GM21529 (cell line): ENCODE data around the gene MT1E.
"Not testable (repeated sequence)": the region's sequence is repeated elsewhere in the genome, so short reads cannot be mapped to it uniquely, and the experiment has no call there.

Source experiments
- ATAC-seq: cut with Tn5 transposase; IDR thresholded peaks from one replicate; pipeline ENCODE4 v1.9.1; 2021; ENCODE audit not compliant: unreplicated experiment

MT1E gene

DNA sequence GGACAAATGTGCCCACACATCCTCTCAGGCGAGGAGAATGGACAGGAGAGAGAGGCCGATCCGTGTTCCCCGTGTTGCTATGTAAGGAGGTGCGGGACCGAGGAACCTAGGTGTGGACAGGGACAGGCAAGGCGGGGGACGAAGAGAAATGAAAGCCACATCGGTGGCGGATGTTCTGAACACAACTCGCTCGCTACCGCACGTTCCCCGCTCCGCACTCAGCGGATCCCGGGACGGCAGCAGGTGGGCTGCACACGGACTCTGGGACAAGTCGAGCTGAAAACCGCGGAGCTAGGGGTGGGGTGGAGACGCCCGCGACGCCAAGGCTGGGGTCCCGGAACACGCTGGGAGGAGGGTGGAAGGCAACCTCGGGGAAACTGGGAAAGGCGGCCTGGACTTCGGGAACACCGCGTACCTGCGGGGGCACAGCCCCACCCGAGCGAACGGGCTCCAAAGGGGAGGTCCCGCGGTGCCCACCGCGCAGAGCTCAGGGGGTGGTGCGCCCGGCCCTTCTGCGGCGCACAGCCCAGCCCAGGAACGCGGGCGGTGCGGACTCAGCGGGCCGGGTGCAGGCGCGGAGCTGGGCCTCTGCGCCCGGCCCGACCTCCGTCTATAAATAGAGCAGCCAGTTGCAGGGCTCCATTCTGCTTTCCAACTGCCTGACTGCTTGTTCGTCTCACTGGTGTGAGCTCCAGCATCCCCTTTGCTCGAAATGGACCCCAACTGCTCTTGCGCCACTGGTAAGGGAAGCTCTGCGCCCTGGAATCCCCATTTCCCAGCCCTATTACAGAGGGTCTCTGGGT lies at the start of gene MT1E:
MT1E (plus strand) TSS at position 642 of the 803 bp plus-strand sequence; CDS start at position 713, 71 bp downstream.
- no peak for ATAC-seq

DNA sequence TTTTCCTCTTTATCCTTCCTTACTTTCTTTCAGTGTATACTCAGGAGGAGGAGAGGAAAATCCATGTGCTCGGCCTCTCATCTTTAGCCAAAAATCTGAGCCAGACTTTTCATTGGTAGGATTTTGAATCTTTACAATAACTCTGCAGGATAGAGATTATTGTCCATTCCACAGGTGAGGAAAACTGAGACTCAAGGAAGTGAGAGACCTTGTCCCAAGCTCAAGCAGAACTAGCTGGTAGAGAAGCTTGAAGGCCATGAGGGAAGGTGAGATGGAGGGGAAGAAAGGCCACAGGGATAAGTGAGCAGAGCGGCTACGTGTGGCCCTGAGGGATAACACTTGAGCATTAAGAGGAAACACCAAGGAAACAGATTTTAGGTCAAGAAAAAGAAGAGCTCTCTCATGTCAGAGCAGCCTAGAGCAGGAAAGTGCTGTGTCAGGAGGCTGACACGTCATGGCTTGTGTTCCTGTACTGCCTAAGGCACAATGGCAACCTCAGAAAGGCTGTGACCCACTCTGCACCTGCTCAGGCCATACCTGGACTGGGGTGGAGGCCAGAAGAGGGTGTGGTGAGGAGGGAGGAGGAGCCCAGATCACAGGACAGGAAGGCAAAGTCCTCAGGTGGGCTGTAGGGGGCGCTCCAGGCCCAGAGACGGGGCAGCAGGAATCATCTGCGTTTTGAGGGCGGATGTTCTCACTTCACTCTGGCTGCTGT lies 48.8 kb upstream of the MT1E start:
- ATAC-seq, result peak; percentile 95

DNA sequence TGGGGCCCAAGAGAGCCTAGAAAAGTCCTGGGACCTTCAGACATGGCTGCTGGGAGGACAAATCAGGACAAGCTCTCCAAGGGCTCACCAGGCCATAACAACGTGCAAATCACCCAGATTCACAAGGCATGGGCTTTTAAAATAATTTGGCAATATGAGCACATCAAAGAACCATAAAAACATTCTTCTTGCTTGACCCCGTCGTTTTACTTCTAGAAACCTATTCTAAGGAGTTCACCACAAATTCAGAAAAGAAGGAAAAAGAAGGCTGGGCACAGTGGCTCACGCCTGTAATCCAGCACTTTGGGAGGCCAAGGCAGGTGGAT lies 48.3 kb upstream of the MT1E start:
- ATAC-seq, result no peak

DNA sequence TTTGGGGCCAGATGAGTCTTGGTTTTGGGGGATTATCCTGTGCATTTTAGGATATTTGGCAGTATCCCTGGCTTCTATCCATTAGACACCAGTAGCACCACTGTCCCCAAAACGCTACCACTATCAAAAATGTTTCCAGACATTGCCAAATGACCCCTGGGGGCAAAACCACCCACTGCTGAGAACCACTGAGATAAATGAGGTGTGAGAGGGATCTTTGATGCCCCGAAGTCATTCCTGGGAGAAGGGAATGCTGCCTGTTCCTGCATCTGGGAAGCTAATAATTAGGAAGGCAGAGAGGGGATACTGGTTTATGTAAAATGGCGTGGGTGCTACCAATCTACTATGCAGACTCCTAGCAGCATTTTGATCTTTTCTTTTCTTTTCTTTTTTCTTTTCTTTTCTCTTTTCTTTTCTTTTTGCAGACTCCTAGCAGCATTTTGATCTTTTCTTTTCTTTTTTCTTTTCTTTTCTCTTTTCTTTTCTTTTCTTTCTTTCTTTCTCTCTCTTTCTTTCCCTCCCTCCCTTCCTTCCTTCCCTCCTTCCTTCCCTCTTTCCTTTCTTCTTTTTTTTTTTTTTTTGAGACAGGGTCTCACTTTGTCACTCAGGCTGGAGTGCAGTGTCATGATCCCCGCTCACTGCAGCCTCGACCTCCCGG lies 45.1 kb upstream of the MT1E start:
- no peak for ATAC-seq

DNA sequence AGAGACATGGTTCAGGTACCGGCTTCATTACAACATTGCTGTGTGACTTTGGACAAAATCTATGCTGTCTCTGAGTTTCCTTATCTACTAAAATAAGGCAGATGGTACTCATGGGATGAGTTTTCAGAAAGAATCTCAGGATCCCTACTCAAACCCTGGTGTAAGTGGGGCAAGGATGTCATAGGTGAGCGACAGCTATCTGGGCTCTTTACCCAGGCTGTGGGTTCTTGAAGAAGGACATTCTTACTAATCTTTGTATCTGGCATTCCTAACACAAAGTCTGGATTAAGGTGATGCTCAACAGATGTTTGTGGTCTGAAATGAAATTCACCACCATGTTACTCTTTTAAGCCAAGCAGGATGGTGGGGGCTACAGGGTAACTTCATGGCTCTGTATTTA lies 42.7 kb upstream of the MT1E start:
- ATAC-seq, result not testable (repeated sequence)

DNA sequence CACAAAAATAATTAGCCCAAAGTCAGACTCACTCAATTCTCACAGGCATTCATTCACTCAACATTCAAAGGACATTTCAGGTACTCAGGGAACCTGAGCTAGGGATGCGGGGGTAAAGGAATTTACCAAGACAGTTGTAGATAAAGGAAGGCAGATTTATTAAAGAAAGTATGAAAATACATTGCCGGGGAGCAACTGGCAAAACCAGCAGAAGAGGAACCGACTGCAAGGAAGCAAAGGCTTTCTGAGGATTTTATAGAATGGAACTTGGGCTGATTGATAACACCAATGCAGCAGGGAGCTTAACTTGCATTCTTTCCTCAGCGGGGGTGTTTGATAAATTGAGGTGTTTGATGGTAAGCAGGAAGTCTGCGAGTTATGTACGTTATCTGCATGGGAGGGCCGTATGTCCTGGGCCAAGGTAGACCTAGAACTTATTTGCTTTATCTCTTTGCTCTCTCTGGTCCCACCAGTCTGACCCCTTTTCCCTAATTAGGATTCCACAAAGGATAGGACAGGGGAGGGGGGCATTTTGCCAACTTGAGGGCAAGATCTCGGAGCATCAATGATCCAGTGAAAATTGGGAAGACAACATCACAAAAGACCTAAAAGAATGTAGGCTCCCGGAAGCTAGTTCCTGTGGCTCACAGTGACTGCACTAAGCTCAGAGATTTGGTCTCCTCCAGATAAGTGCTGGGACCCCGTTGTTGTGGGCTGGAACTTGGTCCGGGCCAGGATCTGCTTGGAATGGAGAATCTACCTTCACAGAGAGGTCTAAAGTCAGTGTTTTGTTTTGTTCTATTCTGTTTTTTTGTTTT lies 42.0 kb upstream of the MT1E start:
- ATAC-seq, result no peak

DNA sequence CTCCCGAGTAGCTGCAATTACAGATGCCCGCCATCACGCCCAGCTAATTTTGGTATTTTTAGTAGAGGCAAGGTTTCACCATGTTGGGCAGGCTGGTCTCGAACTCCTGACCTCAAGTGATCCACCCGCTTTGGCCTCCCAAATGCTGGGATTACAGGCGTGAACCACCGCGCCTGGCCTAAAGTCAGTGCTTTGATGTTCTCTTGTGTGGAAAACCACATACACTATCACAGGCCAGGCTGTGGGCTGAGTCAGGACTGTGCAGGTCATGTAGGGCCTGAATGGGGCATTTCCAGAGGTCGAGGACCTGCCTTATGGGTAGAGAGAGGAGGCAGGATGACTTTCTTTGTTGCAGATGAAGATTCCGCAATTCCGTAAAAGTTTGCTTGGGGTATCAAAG lies 41.3 kb upstream of the MT1E start:
- no peak for ATAC-seq

DNA sequence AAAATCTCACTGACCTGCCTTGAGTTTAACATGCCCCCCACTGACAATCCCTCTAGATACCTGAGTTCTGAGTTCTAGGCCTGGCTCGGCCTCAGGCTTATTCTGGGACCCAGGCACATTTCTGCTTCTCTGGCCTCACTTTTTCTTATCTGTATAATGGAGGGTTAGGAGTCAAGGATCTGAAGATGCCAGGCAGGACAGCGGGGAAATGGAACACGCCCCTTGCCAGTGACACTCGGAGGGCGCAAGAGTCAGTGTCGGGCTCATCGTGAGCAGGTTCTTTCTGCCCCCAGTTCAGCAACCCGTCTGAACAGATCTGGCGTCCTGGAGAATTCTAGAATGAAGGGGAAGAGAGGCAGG lies 36.8 kb upstream of the MT1E start:
- no peak for ATAC-seq

DNA sequence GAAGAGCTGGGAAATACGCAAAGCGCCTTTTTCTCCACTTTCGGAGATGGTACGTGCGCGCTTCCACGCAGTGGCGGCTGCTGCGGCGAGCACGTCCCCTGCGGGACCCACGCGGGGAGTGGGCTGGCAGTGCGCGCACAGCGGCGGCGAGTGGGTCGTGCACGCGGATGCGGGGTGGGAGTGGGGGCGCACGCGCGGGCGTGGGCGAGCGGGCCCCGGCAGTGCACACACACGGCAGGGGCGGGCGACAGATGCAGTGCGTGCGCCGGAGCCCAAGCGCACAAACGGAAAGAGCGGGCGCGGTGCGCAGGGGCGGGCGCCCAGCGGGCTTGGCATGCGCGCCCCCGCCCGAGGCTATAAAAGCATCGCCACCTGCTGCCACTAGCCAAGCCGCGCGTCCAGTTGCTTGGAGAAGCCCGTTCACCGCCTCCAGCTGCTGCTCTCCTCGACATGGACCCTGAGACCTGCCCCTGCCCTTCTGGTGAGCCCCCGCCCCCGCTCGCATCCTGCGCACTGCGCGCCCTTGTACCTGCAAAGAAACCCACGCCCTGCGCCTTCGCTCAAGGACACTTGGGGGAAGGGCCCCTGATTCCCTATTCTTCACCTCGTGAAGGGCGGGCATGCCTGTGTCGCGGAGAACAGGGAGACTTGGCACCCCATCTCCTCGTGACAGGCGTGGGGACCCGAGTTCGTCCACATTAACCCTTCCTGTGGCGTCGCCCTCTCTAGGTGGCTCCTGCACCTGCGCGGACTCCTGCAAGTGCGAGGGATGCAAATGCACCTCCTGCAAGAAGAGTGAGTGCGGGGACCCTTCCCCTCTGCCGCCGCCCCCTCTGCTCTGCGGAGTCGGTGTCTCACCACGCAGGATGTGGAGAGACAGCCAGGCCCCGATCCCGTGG lies 36.2 kb upstream of the MT1E start, which contains the start of gene MT3:
MT3 (plus strand) TSS at position 388 of the 899 bp plus-strand sequence; CDS start at position 451, 63 bp downstream.
- no peak for ATAC-seq

DNA sequence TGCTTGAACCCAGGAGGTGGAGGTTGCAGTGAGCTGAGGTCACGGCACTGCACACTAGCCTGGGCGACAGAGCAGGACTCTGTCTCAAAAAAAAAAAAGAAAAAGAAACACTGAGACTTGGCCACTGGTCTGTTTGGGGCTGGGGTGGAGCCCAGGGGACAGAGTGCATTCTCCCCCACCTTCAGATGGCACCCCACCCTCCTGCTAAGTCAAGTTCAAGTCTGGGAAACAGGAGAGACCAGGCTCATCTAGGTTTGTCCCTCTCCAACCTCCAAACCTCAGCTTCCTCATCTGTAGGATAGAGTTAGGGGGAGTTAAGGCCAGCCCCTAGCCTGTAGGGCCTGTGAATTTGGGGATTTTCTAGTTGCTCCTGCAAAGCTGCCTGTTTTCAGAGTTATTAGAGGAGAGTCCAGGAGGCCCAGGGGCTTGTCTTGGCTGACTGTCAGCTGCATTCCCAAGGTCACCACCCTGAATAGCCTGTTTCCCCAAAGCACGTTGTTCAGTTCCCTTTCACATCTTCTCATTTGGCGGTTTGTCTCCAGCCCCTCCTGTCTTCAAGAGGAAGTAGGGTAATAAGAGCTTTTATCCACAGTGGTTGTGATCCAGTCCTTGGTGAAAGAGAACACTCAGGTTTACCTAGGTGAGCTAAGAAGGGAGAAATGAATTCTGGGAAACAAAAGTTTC lies 34.1 kb upstream of the MT1E start:
- no peak for ATAC-seq

DNA sequence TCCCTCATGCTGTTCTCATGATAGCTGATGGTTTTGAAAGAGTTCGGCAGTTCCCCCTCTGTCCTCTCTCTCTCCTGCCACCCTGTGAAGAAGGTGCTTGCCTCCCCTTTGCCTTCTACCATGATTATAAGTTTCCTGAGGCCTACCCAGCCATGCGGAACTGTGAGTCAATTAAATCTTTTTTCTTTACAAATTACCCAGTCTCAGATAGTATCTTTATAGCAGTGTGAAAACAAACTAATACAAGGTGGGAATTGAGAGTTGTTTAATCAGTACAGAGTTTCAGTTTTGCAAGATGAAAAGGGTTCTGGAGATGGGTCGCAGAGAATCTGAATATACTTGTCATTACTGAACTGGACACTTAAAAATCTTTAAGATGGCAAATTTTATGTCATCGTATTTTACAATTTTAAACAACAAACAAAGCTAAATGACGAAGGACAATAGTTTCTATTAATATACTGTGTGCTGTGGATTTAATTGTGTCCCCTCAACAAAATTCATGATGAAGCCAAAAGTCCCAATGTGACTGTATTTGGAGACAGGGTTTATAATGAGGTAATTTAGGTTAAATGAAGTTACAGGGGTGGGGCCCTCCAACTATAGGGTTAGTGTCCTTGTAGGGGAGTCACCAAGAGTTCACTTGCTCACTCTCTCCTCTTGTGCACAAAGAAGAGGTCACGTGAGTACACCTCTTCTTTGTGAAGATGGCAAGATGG lies 31.8 kb upstream of the MT1E start:
- no peak for ATAC-seq

DNA sequence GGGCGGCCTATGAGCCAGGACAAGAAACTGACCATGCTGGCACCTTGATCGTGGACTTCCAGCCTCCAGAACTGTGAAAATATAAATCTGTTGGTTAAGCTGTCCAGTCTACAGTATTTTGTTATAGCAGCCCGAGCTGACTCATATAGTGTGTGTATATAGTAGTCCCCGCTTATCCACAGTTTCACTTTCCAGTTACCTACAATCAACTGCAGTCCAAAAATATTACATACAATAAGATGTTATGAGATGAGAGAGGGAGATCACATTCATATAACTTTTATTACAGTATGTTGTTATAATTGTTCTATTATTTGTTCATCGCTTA lies 31.3 kb upstream of the MT1E start:
- no peak for ATAC-seq

DNA sequence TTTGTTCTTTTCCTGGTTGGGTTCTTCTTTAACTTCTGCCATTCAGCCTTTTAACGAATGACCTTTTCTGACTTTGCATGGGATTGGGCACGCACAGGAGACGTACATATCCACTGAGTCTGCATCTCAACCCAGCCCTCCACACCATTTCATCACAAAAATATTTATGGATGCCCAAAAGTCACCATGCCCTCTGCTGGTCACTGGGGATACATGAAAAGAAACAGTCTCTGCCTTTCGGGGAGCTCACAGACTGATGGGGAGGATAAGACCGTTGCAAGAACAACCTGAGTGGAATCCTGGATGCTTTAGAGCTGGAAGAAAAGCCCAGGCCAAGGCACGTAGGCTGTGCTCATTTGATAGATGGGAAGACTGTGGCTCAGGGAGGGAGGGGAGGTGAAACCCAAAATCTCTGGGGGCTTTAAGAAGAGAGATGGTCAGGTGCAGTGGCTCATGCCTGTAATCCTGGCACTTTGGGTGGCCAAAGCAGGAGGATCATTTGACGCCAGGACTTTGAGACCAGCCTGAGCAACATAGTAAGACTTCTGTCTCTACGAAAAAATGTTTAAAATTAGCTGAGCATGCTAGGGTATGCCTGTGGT lies 25.1 kb upstream of the MT1E start:
- no peak for ATAC-seq

DNA sequence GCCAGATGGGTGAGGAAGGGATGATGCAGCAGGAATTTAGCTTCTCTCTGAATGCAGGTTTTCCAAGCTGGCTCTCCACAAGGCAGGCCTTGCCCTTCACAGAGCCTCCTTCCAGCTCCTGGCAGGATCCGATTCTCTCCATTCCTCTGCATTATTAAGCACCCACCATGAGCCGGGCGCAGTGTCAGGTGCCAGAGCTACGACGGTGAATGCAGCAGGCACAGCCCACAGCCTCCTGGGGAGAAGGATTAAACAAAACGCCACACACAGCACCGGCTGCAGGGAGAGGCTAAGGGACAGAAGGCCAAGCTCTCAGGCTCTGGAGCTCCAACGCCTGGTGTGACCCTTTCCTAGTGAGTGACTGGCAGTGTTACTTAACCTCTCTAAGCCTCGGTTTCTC lies 24.3 kb upstream of the MT1E start:
- ATAC-seq, result no peak

DNA sequence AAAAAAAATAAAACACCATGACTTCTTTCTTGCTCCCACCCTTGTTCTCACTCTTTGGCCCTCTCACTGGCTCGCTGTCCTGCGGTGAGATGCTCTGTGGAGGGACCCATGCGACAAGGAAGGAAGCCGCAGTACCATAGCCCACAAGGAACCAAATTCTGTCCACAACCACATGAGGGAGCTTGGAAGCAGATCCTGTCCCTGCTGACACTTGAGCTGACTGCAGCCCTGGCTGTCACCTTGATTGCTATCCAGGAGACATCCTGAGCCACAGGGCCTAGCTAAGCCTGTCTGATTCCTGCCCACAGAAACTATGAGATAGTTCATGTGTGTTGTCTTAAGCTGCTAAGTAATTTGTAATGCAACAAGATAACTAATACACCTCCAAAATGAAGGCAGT lies 22.0 kb upstream of the MT1E start:
- ATAC-seq, result no peak

DNA sequence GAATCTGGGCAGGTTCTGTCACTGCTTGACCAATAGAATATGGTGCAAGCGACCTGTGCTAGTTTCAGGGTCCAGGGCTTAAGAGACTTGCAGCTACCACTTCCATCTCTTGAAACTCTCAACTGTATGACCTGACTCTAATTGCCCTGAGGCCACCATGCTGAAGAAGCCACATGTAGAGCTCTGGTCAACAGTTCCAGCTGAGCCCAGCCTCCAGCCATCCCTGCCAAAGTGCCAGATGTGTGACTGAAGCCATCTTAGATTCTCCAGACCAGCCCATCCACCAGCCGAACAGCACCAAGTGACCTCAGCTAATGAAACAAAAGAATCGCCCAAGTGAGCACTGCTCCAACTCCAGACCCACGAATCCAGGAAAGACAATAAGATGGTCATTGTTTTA lies 20.6 kb upstream of the MT1E start:
- no peak for ATAC-seq

DNA sequence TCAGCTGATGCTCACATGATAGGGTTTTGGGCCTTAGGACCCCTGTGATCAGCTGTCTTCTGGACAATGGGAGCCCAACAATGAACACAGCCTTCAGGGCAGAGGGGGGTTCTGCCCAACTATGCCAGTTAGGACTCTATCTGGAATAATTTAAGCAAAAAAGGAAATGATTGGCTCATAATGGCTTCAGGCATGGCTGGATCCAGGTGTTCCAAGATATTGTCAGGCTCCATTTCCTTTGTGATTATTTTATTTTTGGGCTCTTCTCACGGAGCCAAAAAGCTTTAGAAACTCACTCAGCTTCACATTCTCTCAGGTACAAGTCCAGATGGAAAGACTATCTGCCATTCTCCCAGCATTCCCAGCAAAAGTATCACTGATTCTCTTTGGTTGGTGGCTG lies 20.1 kb upstream of the MT1E start:
- no peak for ATAC-seq

DNA sequence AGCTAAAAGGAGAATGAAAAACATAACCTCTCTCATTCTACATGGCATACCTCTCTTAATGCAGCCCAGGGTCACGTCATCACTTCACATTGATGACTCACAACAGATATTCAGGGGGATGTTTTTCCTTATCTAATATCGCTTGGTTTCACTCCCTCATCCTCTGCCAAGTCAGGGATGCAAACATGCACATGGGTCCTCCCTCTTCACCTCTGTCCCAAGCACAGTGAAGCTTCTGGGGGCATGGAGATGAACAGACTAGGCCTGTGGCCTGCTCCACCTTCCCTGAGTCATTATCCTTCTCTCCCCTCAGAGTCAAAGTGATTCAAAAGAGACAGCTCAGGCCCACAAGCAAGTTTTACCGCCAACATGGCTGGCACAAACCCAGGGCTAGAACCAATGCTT lies 19.5 kb upstream of the MT1E start:
- ATAC-seq, result no peak
